GM19025 (cell line): ENCODE data around the gene GALNT7.
"Not testable (repeated sequence)": the region's sequence is repeated elsewhere in the genome, so short reads cannot be mapped to it uniquely, and the experiment has no call there.

Experiments used
- ATAC-seq: cut with Tn5 transposase; IDR thresholded peaks from one replicate; pipeline ENCODE4 v1.9.1; 2021; ENCODE audit warnings: mild to moderate bottlenecking, low read depth, moderate library complexity; ENCODE audit not compliant: unreplicated experiment

GALNT7 gene

DNA sequence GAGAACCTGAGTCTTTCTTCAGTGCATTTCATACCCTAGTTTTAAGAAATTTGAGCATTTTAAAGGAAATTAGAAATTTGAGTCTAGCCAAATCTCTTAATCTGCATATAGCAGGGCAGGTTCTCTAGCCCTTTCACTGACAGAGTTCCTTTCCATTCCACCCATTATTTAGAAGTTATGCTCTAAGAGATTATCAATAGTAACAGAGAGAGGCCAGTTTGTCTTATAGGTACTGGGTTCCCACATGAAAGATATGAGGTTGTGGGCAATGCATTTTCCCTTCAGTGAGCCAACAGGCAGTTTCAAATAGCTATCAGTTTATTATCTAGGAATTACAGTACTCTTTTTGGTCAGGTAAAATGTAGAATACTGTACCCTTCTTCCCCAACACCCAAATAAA, 7.3 kb upstream of the GALNT7 start:
- ATAC-seq, result no peak

DNA sequence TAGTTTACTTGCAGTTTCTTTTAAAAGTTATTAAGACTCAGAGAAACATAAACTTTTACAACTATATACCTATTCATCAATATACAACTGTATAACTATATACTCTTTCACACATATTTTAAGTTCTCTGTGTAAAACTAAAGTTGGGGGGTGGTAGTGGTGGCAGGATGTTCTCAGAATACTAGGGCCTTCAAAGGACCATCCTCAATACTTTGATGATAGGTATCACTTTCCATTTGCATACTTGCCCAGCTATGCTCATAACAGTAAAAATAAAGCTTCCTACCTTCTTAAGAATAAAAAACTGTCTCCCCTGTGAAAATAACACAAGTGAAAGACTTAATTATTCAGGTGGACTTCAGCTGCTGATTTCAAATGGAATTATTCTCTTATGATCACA, 2.9 kb upstream of the GALNT7 start:
- ATAC-seq, result no peak

DNA sequence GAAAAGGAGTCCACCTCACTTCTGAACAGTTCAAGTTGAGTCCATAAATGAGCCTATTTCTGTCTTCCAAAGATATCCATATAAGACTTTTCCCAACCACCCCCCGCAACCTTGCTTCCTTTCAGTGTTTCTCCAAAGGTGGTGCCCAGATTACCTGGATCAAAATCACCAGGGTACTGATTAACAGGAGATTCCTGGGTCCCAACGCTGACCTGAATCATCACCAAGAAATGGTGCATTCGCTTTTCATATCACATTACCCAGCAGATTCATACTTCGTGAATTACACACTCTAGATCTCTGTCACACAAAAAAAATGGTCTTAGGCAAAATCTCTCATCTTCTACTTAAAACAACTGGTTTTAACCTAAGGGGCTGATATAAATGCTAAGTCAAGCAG, 2.1 kb upstream of the GALNT7 start:
- no peak for ATAC-seq

DNA sequence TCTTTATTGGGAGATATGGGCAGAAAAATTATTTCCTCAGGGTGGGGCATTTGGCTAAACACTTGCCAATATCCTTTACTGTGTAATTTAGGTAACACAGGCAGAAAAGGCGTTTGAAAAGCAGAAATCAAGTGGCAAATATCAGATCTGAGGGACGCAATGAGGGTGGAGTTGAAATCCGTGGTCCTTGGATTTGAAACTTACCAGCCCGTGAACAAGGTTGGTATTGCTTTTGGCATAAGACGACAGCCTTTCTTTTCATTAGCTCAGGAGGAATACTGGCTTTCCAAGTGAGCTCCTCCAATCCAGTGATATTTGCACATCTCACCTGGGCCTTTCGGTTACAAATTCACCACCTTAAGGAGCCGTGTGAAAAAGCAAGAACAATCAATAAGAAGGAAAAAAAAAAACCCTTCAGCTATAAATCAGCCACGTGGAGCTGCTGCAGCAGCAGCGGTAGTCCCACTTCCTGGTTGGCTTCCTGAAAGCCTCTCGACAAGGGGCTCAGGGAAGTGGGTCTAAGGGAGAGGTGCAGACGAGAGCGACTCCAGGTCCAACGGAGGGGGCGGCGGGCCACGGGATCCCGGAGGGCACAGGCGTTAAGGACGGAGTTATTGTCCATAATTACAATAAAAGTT, 734 bp upstream of the GALNT7 start:
- ATAC-seq, result no peak

DNA sequence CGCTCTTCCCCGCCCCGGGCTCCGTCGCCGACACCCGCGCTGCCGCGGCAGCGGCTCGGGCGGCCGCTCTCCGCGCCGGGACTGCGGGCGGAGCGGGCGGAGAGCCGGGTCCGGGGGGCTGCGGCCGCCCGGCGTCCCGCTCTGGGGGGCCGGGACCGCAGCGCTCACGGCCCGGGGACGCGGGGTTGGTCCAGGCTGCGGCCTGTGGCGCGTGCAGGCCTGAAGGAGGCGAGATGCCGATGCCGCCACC, 492 bp downstream of the GALNT7 start:
- ATAC-seq, result no peak

DNA sequence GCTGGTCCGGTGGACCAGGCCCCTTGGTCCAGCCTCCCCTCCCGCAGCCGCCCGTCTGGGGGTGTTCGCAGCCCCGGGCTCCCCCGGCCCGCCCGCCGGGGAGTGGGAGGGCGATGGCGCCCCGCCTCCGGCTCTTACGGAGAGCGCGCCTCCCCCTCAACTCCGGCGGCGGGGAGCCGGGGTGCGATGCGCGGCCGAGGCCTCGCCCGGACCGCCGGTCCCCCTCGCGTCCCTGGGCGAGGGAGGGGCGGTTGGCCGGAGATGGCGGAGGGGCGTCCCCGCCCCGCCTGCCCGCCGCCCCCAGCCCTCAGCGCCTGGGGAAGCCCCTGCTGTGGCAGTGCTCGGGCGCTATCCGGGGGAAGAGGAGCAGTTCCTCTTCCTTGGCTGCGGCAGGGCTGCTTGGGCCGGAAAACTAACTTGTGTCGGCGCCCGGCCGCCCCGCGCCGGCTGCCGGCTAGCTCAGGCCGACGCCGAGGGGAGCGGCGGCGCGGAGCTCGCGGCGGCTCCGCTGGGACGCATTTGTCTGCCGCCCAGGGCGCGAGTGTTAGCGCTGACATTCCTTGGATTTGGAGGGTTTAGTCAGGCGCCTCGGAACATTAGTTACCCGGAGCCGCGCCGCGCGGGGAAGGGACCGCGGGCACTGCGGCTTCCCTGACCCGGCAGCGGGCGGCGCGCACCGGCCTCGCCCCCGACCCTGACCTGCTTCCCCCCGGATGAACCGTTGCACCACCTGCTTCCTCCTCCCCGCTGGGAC, 994 bp downstream of the GALNT7 start:
- peak; percentile 59 for ATAC-seq

DNA sequence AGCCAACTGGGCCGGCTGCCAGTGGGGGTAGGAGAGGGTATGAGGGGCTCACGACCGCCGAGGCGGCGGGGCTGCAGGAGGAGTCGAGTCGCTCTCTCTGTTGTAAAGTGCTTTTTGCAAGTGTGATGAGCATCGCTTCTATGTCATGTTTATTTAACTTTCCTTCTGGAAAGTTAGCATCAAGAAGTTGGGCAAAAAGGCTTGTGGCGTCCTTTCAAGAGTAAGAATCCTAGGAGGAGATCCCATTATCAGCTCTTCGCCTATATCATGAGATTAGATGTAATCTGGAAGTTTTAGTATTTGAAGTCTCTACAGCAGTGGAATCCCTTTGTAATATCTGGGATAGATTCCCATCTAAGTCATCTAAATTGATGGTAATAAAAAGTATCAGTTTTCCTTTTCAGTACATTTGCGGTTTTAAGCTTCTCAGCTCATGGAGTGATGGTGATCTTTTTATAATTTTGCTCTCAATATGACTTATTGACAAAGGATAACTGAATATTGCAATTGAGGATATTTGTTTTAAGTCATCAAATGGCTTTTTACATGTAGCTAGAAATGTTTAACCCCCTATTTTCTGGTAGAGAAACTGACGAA, 1.7 kb downstream of the GALNT7 start:
- no peak for ATAC-seq

DNA sequence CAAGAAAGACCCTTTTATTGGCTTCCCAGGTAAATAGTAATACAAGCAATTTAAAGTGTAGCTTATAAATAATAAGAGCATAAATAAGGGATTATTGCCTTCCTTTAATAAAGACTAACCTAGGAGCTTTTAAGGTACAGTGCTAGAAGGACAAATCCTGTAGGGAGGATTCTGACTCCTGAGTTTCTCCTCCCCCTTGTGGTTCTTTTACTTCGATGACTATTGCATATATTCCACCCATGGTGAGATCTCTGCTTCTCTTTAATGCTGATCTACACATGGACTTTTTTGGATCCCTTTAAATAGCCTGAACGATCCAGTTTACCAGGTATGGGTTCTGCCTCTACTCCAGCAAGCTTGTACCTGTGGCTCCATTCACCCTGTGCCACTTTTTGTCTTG, 2.5 kb downstream of the GALNT7 start:
- ATAC-seq, result no peak

DNA sequence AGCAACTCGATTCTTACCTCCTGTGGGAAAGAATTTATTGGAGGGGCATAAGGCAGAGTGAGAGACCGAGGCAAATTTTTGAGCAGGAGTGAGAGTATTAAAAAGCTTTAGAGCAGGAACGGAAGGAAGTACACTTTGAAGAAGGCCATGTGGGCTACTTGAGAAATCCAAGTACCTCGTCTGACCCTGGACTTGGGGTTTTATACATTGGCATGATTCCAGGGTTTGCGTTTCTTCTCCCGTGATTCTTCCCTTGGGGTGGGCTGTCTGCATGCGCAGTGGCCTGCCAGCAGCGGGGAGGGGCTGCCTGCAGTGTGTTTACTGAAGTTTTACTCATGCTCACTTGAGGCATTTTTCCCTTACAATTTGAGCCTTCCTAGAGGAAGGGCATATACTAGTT, 3.4 kb downstream of the GALNT7 start:
- ATAC-seq, result no peak

DNA sequence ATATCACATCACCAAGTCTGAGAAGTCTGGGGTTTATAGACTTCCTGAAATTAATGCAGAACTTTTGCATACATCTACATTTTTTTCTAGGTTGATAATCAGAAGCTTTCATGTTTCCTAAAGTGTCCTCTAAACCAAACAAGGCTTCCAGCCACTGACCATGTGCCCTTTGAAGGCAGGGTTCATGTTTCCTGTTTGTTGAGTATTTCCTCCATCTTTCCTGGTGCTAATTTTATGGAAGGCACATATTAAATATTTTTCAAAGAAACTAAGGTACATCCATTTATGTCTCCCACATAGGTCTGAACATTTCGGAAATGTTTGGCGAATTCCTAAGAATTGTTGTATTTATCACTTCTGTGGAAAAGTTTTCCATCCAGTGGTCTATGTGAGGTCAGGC, 5.6 kb downstream of the GALNT7 start:
- ATAC-seq, result no peak

DNA sequence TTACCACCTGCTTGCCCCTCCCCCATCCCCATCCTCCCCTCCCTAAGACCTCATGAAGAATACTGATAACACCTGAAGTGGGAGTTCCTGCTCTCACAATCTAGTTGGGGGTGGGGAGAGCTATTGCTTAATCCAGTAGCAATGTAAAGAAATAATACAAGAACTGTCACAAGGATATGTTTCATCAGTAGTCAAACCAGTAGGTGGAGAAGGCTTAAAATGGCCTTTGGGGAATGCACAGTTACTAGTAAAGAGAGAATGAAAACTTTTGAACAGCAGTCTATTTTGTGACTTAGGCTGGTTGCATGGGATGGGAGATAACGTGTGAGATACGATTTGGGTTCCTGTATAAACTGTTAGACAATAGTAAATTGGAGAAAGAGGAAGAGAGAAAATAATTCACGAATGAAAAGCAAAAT, 6.0 kb downstream of the GALNT7 start:
- ATAC-seq, result no peak

DNA sequence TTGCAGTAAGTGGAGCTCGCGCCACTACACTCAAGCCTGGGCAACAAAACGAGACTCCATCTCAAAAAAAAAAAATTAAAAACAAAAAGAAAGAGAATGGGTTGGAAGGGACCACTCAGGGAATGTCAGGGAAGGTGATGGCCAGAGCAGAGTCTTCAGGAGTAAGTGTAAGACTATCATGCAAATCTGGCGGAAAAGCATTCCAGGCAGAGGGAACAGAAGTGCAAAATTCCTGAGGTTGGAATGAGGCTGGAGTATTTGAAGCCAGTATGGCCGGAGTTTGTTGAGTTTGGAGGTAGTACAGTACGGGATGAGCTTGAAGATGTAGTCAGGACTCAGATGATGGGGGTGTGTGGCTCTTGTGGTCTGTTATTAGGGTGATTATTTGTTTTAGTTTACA, 7.4 kb downstream of the GALNT7 start:
- ATAC-seq, result no peak

DNA sequence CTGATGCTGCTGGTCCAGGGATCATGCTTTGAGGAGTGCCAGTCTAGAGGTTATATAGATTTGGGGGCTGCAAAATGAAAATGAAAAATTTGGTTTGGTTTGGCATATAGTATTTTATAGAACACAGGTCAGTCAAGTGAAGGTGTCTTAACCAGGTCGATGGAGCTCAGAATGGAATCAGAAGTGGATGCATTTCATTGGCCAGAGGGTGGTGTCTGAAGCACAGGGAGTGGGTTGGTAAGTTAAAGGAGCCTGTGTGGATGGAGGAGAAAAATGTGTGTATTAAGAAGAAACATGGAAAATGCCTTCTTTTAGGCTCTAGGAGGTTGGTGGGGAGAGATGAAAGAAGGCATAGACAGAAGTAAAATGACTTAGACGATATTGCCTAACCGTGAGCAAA, 8.6 kb downstream of the GALNT7 start:
- no peak for ATAC-seq

DNA sequence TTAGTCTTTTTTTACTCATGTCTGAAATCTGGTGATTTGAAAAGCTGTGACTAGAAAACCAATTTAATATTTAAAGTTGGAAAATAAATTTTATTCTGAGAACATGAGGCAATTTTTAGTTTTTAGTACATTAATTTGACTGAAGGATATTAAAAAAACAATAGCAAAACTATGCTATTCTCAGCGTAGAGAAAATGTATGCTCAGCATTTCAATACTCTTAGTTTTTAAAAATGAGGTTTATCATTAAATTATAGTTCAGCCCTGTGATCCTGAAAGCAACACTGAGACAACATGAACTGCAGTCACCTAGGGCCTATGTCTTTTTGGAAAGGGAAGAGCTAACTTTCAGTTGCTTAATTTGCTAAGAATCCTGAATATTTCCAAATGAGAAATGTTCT, 9.5 kb downstream of the GALNT7 start:
- ATAC-seq, result no peak

DNA sequence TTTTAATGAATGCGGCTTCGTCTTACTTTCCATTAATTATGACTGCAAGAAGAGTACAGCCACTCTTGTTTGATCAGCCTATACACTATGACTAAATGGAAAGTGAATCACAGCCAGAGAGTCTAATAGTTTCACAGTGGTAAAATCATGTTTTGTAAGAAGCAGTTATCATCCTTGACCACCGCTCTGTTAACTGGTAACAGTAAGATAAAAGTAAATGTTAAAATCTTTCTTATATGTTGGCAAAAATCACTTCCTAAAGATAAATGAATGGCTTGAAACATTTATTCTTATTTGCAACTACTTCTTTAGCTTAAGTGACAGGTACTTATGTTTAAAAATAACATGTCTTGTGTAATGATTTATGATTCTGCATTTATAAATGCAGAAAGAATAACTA, 13.2 kb downstream of the GALNT7 start:
- ATAC-seq, result no peak

DNA sequence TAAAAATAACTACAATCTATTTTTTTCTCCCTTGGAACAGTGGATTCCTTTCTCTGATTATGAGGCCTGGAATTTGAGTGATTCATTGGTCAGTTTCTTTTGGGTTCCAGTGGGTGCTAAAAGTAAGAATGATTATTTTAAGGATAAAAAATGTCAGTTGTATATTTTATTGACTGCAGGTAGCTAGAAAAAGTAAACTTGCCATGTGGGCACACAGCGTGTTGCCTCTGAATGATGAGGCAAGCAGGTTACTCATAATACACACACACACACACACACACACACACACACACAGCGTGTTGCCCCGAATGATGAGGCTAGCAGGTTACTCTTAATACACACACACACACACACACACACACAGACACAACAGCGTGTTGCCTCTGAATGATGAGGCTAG, 13.8 kb downstream of the GALNT7 start:
- ATAC-seq, result no peak

DNA sequence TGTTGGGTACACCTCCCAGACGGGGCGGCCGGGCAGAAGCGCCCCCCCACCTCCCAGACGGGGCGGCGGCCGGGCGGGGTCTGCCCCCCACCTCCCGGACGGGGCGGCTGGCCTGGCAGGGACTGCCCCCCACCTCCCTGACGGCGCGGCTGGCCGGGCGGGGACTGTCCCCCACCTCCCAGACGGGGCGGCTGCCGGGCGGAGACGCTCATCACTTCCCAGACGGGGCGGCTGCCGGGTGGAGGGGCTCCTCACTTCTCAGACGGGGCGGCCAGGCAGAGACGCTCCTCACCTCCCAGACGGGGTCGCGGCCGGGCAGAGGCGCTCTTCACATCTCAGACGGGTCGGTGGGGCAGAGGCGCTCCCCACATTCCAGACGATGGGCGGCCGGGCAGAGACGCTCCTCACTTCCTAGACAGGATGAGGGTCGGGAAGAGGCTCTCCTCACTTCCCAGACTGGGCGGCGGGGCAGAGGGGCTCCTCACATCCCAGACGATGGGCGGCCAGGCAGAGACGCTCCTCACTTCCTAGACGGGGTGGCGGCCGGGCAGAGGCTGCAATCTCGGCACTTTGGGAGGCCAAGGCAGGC, 15.1 kb downstream of the GALNT7 start:
- not testable (repeated sequence) for ATAC-seq

DNA sequence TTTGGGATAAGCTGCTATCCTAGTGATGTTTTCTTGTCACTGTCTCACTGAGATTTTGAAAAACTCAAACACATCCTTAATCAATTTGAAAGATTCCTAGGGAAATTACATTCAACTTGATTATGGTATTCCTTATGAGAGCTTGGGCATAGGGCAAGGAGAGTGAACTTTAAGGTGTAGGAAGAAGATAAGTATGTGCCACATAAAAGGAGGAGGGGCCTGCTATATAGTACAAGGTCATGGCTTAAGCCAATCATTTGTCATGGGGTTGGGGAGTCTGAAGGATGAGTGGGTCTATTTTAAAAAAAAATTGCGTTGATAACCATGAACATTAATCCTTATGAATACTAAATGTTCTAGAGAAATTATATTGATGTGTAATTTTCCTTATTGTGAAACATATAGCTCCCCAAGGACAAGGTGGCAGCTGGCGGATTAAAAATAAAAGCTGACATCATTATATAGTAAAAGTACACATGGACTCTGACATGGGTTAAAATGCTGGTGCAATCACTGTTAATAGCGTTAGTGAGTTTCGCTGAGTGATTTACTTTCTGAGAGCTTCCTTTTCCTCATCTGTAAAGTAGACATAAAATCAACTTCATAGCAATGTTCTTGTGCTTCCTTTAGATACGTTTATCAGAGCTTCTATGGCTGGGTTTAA, 17.4 kb downstream of the GALNT7 start:
- no peak for ATAC-seq

DNA sequence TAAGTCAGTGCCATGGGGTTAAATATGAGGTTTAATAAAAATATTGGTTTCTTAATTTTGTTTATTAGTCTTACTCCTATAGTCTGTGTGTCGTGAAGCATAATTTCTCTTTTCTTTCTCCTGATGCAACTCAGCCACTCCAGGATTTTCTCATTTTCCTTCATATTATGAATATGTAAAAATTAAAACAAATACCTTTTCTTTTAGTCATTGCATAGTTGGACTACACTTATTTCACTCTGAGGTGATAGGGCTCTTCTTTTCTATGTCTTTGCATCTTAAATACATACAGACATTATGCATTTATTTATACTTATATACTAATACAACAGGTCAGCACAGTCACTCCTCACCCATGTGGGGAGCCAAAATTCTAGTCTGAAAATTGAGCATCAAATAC, 19.1 kb downstream of the GALNT7 start:
- no peak for ATAC-seq

DNA sequence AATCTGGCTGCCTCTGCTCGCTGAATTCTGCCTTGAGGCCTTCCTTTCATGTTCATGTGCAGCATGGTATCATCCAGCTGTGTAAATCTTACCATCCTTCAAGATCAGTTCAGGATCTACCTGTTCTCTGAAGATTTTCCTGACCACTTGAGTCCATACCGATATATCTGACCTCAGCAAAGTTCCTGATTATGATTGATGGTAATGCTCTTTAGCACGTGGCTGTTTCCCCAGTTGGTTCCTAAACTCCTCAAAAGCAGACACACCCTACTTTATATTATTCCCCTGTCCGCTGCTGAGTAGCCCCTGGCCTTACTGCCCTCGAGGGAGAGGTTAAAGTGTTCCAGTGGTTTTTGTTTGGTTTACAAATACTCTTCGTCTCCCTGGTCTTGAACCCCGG, 20.0 kb downstream of the GALNT7 start:
- no peak for ATAC-seq

DNA sequence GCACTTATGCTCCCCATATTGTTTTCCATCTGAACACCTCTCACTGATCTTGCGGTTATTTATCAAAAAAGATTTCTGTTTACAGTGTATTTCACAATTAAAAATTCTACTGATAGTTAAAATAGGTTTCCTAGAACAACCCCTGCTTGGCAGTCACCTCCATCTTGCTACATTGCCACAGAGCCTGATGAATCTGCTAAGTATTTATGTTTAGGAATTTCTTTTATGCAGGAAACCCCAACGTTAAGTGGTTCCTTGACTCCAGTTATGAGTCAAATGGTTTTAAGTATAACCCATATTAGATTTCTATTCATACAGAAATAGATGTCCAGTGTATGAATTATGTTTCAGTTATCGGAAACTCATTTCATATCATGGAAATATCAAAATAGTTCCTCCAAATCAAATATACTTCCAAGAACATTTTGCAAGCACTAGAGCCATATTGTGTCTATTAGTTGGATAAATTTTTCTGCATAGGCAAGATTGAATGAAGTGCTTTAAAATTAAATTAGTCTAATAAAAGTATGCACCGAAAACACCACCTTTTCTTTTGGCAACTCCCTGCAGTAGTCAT, 20.6 kb downstream of the GALNT7 start:
- no peak for ATAC-seq
